ENCODE measurements around the gene OPTC.

- no peak for TF ChIP-seq CTCF (IDR thresholded peaks at IDR 0.05 in 4 of 5, conservative IDR thresholded peaks at IDR 0.05 in 1 of 5)
- no peak for TF ChIP-seq POLR2A (IDR thresholded peaks at IDR 0.05)
Observed at GRCh38 chr1:203524824-203525223, 30.9 kb downstream of the OPTC start.

All from gastrocnemius medialis (tissue), 4 donors.